Activated CD8-positive, alpha-beta memory T cell treated with anti-CD3 and anti-CD28 coated beads for 36 hours (primary cell): ENCODE data around the gene DMD. TPM values are rescaled to one million over a fixed set of nuclear protein-coding genes. Genes with fewer than 3 reads are reported as not detected.
"Not testable (repeated sequence)": the region's sequence is repeated elsewhere in the genome, so short reads cannot be mapped to it uniquely, and the experiment has no call there.

Source experiments
- CTCF ChIA-PET: fragments of 350-600 bp; sonication (Branson Sonifier 250); formaldehyde crosslinking; loops from one replicate; lab custom pipeline; 2021; ENCODE audit warnings: antibody characterized with exemption; lab: Charles Lee
- POLR2A ChIA-PET: fragments of 350-600 bp; sonication (Branson Sonifier 250); formaldehyde crosslinking; loops from one replicate; lab custom pipeline; 2021; ENCODE audit warnings: antibody characterized with exemption; lab: Charles Lee
- total RNA-seq, 2 experiments: library from RNA; stranded (reverse); gene quantifications; one replicate each; pipeline ENCODE4 v1.2.3, GENCODE V29; 2021

The DMD gene
- total RNA-seq, 2 experiments from 2014 or later, result 0.06 TPM; not detected in 1

GRCh38 chrX:33161829-33162228 lies 49.5 kb downstream of the DMD start:
- CTCF ChIA-PET, result no interaction called here
- POLR2A ChIA-PET, result no interaction called here

GRCh38 chrX:33160273-33160672 lies 51.1 kb downstream of the DMD start:
- ChIA-PET POLR2A (no interaction called here), CTCF (no interaction called here)

GRCh38 chrX:33156152-33156726 lies 55.1 kb downstream of the DMD start:
- CTCF ChIA-PET, result no interaction called here

GRCh38 chrX:33149580-33149979 lies 61.8 kb downstream of the DMD start:
- CTCF ChIA-PET, result no interaction called here
- POLR2A ChIA-PET, result no interaction called here

More at GRCh38 chrX:33156152-33156726, 55.1 kb downstream of the DMD start:
- POLR2A ChIA-PET, result no interaction called here

- POLR2A ChIA-PET, result no interaction called here
- CTCF ChIA-PET, result no interaction called here
Observed at GRCh38 chrX:33149085-33149484, 62.3 kb downstream of the DMD start.

GRCh38 chrX:33142331-33142730 lies 69.0 kb downstream of the DMD start:
- ChIA-PET CTCF (no interaction called here), POLR2A (no interaction called here)

GRCh38 chrX:33138677-33139249 lies 72.6 kb downstream of the DMD start:
- POLR2A ChIA-PET, result no interaction called here
- CTCF ChIA-PET, result no interaction called here

- POLR2A ChIA-PET, result no interaction called here
- CTCF ChIA-PET, result no interaction called here
Observed at GRCh38 chrX:33134164-33134563, 77.2 kb downstream of the DMD start.

- ChIA-PET POLR2A (no interaction called here), CTCF (no interaction called here)
Observed at GRCh38 chrX:33133320-33133719, 78.0 kb downstream of the DMD start.

GRCh38 chrX:33132569-33132968 lies 78.8 kb downstream of the DMD start:
- CTCF ChIA-PET, result no interaction called here
- POLR2A ChIA-PET, result no interaction called here

GRCh38 chrX:33129607-33130006 lies 81.7 kb downstream of the DMD start:
- ChIA-PET CTCF (no interaction called here), POLR2A (no interaction called here)

- POLR2A ChIA-PET, result no interaction called here
- CTCF ChIA-PET, result no interaction called here
Observed at GRCh38 chrX:33128048-33128805, 83.1 kb downstream of the DMD start.

GRCh38 chrX:33126469-33126868 lies 84.9 kb downstream of the DMD start:
- CTCF ChIA-PET, result no interaction called here
- POLR2A ChIA-PET, result no interaction called here

- POLR2A ChIA-PET, result no interaction called here
Observed at GRCh38 chrX:33109858-33110257, 101.5 kb downstream of the DMD start.

GRCh38 chrX:33106737-33107136 lies 104.6 kb downstream of the DMD start:
- POLR2A ChIA-PET, result interaction anchor here (0.6 kb wide), 1 partner anchor 24 kb away, joined by 8 read pairs; no protein-coding TSS in a partner anchor
- CTCF ChIA-PET, result no interaction called here

More at GRCh38 chrX:33109858-33110257, 101.5 kb downstream of the DMD start:
- CTCF ChIA-PET, result no interaction called here

GRCh38 chrX:33095079-33095478 lies 116.3 kb downstream of the DMD start:
- CTCF ChIA-PET, result no interaction called here
- POLR2A ChIA-PET, result no interaction called here

GRCh38 chrX:33087411-33087810 lies 123.9 kb downstream of the DMD start:
- CTCF ChIA-PET, result no interaction called here
- POLR2A ChIA-PET, result no interaction called here

- CTCF ChIA-PET, result no interaction called here
- POLR2A ChIA-PET, result no interaction called here
Observed at GRCh38 chrX:33086886-33087285, 124.5 kb downstream of the DMD start.

- ChIA-PET POLR2A (no interaction called here), CTCF (no interaction called here)
Observed at GRCh38 chrX:33082371-33082770, 129.0 kb downstream of the DMD start.

- CTCF ChIA-PET, result no interaction called here
- POLR2A ChIA-PET, result no interaction called here
Observed at GRCh38 chrX:33078273-33078672, 133.1 kb downstream of the DMD start.

- POLR2A ChIA-PET, CTCF ChIA-PET: not testable (repeated sequence)
Observed at GRCh38 chrX:33073660-33074059, 137.7 kb downstream of the DMD start.
